HepG2 (cell line): ENCODE results near the gene DUS1L. TPM values are rescaled to one million over a fixed set of nuclear protein-coding genes. Genes with fewer than 3 reads are reported as not detected.

Experiments
- GLMP ChIP-seq: sonication (generic); formaldehyde crosslinking; IDR thresholded peaks from 2 replicates; pipeline ENCODE4 v1.9.0; 2021; ENCODE audit warnings: missing genetic modification reagents, mild to moderate bottlenecking, borderline replicate concordance
- GMEB2 ChIP-seq: IDR thresholded peaks from 2 replicates; pipeline ENCODE4 v1.6.1; 2016; ENCODE audit warnings: missing biosample characterization, missing genetic modification reagents, low read depth
- GTF3A ChIP-seq: sonication (generic); formaldehyde crosslinking; conservative IDR thresholded peaks from 2 replicates; pipeline ENCODE4 v1.4.0; 2020; ENCODE audit warnings: mild to moderate bottlenecking, missing genetic modification reagents
- IKZF5 ChIP-seq: IDR thresholded peaks from 2 replicates; pipeline ENCODE4 v1.6.1; 2018; ENCODE audit warnings: missing genetic modification reagents, mild to moderate bottlenecking, missing compliant biosample characterization
- KLF11 ChIP-seq: IDR thresholded peaks from 2 replicates; pipeline ENCODE4 v1.6.1; 2016; ENCODE audit warnings: missing compliant biosample characterization
- MXD4 ChIP-seq: IDR thresholded peaks from 2 replicates; pipeline ENCODE4 v1.6.1; 2016; ENCODE audit warnings: mild to moderate bottlenecking, missing biosample characterization, missing genetic modification reagents
- PLRG1 ChIP-seq: fragments of 450-650 bp; conservative IDR thresholded peaks from 2 replicates; pipeline ENCODE4 v1.6.1; 2016
- POLR2AphosphoS2 ChIP-seq: IDR thresholded peaks from 2 replicates; pipeline ENCODE4 v1.6.1; 2011; ENCODE audit warnings: low read depth, low read length, improper control_type of control experiment
- RBM39 ChIP-seq: fragments of 200-400 bp; formaldehyde crosslinking; IDR thresholded peaks from one replicate; pipeline ENCODE4 v1.6.1; 2018; ENCODE audit warnings: antibody characterized with exemption, mild to moderate bottlenecking, low read depth, low read length; ENCODE audit not compliant: poor library complexity, severe bottlenecking
- REPIN1 ChIP-seq: sonication (generic); formaldehyde crosslinking; IDR thresholded peaks from 2 replicates; pipeline ENCODE4 v1.8.0; 2022; ENCODE audit warnings: missing genetic modification reagents, low read depth, mild to moderate bottlenecking, borderline replicate concordance
- SOX5 ChIP-seq: IDR thresholded peaks from 2 replicates; pipeline ENCODE4 v1.6.1; 2016; ENCODE audit warnings: borderline replicate concordance
- SP4 ChIP-seq: sonication (generic); formaldehyde crosslinking; IDR thresholded peaks from 2 replicates; pipeline ENCODE4 v1.8.1; 2023; ENCODE audit warnings: mild to moderate bottlenecking, missing genetic modification reagents
- SPEN ChIP-seq: sonication (generic); formaldehyde crosslinking; IDR thresholded peaks from 2 replicates; pipeline ENCODE4 v1.5.1; 2020; ENCODE audit warnings: low read depth, mild to moderate bottlenecking, missing genetic modification reagents
- TCF12 ChIP-seq, 2 experiments: fragments of 450-650 bp in 1 of 2; sonication (generic) in 1 of 2; formaldehyde crosslinking in 1 of 2; IDR thresholded peaks; 2 replicates each; pipeline versions ENCODE4 v1.6.1 to v1.8.0; 2017 to 2022; ENCODE audit warnings: antibody characterized with exemption in 1 of 2, mild to moderate bottlenecking in 1 of 2, missing genetic modification reagents in 1 of 2, moderate library complexity in 1 of 2
- ZNF260 ChIP-seq: sonication (generic); formaldehyde crosslinking; IDR thresholded peaks from 2 replicates; pipeline ENCODE4 v1.4.0; 2020; ENCODE audit warnings: missing genetic modification reagents, low read depth, mild to moderate bottlenecking, borderline replicate concordance
- ZNF276 ChIP-seq: sonication (generic); formaldehyde crosslinking; IDR thresholded peaks from 2 replicates; pipeline ENCODE4 v1.4.0; 2020; ENCODE audit warnings: mild to moderate bottlenecking, low read depth, missing genetic modification reagents
- ZNF292 ChIP-seq: sonication (generic); formaldehyde crosslinking; IDR thresholded peaks from 2 replicates; pipeline ENCODE4 v1.8.1; 2022; ENCODE audit warnings: mild to moderate bottlenecking, low read depth, missing genetic modification reagents, borderline replicate concordance
- ZNF503 ChIP-seq: sonication (generic); formaldehyde crosslinking; IDR thresholded peaks from 2 replicates; pipeline ENCODE4 v1.4.0; 2020; ENCODE audit warnings: missing genetic modification reagents
- ZNF614 ChIP-seq: IDR thresholded peaks from 2 replicates; pipeline ENCODE4 v1.6.1; 2018; ENCODE audit warnings: missing biosample characterization, missing genetic modification reagents, inconsistent platforms, borderline replicate concordance
- ZNF704 ChIP-seq: sonication (generic); formaldehyde crosslinking; IDR thresholded peaks from 2 replicates; pipeline ENCODE4 v1.8.1; 2023; ENCODE audit warnings: mild to moderate bottlenecking, inconsistent platforms, moderate library complexity, missing genetic modification reagents, borderline replicate concordance
- ZNF782 ChIP-seq: sonication (generic); formaldehyde crosslinking; IDR thresholded peaks from 2 replicates; pipeline ENCODE4 v1.4.0; 2020; ENCODE audit warnings: missing genetic modification reagents, mild to moderate bottlenecking, borderline replicate concordance
- polyA plus RNA-seq, 8 experiments: library from polyadenylated mRNA; depleted of rRNA in 3 of 8; stranded (reverse) in 7 of 8; unstranded in 1 of 8; fragments of >200 nt; fragmentation: Illumina TruSeq in 4 of 8; extraction: Trizol in 4 of 8; gene quantifications; 2 replicates each; pipeline versions ENCODE4 v1.2.1 to v1.2.3, GENCODE V29; 2011 to 2016; ENCODE audit warnings: low read depth in 4 of 8, missing spikeins in 1 of 8, mixed read lengths in 1 of 8; ENCODE audit not compliant: insufficient read depth in 1 of 8
- total RNA-seq, 5 experiments: library from RNA; depleted of rRNA; stranded (reverse); fragments of >200 nt; fragmentation: Illumina TruSeq; extraction: Trizol; gene quantifications; 2 replicates each; pipeline ENCODE4 v1.2.3, GENCODE V29; 2016; ENCODE audit warnings: low read depth in 1 of 5

Gene DUS1L
- total and polyA plus RNA-seq, 2 of the 13 experiments (the other 11 are each of a cell fraction or from before 2014, with no cell fraction given) = 81.0 to 109 TPM

- TF ChIP-seq GLMP (no peak), ZNF782 (CRISPR knock-in tag) (no peak), SOX5 (CRISPR knock-in tag) (no peak), GTF3A (CRISPR knock-in tag) (no peak), PLRG1 (no peak), SP4 (CRISPR knock-in tag) (no peak), ZNF503 (CRISPR knock-in tag) (no peak), SPEN (no peak), MXD4 (CRISPR knock-in tag) (peak; percentile 74), ZNF260 (no peak), GMEB2 (no peak), POLR2AphosphoS2 (no peak), ZNF292 (CRISPR knock-in tag) (no peak), REPIN1 (no peak), KLF11 (CRISPR knock-in tag) (no peak), ZNF704 (CRISPR knock-in tag) (no peak), ZNF614 (CRISPR knock-in tag) (peak; percentile 33; the same call in 1 of the 2 replicates), IKZF5 (no peak), TCF12 (IDR thresholded peaks at IDR 0.05) (no peak), TCF12 (CRISPR knock-in tag; IDR thresholded peaks at IDR 0.05) (no peak), RBM39 (no peak), ZNF276 (no peak)
Measured at GRCh38 chr17:82039695-82040299, 25.8 kb downstream of the DUS1L start (continued).
